ENCODE results near the gene KRT9. TPM values are rescaled to one million over a fixed set of nuclear protein-coding genes. Genes with fewer than 3 reads are reported as not detected.
A peak's percentile ranks its signal among the peaks of the same experiment; 100 is the strongest.

Gene KRT9
- total RNA-seq, 3 donors from 2014 or later, result not detected

DNA sequence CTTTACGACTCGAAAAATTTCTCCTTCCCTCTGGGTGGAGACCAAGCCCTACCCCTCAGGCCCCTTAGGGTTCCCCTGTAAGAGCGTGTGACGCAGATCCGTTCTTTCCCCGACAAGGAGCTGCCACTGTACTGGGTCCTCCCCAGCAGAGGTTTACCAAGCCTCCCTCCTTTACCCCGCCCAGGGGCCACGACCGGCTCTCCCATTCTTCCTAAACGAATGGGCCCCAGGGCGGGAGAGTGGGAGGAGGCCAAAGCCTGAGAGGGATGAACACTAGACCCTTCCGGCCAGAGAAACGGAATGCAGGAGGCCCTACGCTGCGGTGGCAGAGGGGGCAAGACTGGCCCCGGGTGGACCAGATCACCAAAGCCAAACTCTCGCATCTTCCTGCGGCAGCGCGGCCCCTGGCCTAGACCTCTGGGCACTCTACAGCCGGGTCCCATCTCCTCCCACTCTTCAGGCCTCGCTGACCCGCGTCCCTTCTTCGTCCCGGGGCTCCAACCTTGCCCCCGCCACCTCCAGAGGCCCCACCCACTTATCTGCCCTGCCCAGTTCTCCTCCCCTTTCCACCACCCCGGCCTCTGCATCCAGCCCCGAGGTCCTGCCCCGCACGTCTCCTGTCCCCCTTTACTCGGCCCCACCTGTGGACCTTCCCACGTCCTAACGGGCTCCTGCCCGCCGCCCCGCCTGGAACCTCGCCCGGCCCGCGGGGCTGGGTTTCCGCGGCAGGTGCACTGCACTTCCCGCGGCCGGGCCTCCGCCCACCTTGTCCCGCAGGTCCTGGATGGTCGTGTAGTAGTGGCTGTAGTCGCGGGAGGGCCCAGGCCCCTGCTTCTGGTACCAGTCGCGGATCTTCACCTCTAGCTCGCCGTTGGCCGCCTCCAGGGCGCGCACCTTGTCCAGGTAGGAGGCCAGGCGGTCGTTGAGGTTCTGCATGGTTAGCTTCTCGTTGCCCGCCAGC, 44.5 kb downstream of the KRT9 start:
- Histone ChIP-seq H3K9me3 (no peaks in the 10 kb centered on the region), H3K4me1 (ENCODE audit: low read depth) (peaks cover 40% of the 10 kb centered on the region), H3K4me3 (peak overlapping the region; percentile 78), H3K36me3 (ENCODE audit: low read depth) (no peaks in the 10 kb centered on the region)
- DNase-seq (peak; percentile 64 to 79 (median 76)), ATAC-seq (peak; percentile 31)
- TF ChIP-seq, protein P1, sequence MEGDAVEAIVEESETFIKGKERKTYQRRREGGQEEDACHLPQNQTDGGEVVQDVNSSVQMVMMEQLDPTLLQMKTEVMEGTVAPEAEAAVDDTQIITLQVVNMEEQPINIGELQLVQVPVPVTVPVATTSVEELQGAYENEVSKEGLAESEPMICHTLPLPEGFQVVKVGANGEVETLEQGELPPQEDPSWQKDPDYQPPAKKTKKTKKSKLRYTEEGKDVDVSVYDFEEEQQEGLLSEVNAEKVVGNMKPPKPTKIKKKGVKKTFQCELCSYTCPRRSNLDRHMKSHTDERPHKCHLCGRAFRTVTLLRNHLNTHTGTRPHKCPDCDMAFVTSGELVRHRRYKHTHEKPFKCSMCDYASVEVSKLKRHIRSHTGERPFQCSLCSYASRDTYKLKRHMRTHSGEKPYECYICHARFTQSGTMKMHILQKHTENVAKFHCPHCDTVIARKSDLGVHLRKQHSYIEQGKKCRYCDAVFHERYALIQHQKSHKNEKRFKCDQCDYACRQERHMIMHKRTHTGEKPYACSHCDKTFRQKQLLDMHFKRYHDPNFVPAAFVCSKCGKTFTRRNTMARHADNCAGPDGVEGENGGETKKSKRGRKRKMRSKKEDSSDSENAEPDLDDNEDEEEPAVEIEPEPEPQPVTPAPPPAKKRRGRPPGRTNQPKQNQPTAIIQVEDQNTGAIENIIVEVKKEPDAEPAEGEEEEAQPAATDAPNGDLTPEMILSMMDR (IDR thresholded peaks at IDR 0.05), result no peak
- intact Hi-C loops (cut with DNase I, micrococcal nuclease), result no loop called here

DNA sequence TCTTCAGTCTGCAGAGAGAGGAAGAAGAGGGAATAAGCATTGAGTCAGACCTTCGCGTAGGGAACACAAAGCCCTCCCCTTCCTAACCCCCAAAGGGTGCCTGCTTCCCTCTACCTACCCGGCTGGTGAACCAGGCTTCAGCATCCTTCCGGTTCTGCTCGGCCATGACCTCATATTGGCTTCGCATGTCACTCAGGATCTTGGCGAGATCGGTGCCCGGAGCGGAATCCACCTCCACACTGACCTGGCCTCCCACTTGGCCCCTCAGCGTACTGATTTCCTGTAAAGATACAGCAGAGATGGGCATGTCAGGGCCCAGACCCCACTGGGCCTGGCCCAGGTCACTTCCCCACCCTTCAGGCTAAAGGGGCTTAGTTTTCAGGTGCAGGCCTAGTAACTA, 47.6 kb downstream of the KRT9 start:
- H3K4me3 ChIP-seq, result no peak overlapping the region
- no peak for ATAC-seq
- H3K9me3 ChIP-seq, result no peaks in the 10 kb centered on the region
- TF ChIP-seq, protein P1 (IDR thresholded peaks at IDR 0.05), result no peak
- intact Hi-C loops (cut with DNase I, micrococcal nuclease), result no loop called here
- no peaks in the 10 kb centered on the region for H3K36me3 ChIP-seq (ENCODE audit: low read depth)
- no peak for DNase-seq
- H3K4me1 ChIP-seq (ENCODE audit: low read depth), result peaks cover 43% of the 10 kb centered on the region

DNA sequence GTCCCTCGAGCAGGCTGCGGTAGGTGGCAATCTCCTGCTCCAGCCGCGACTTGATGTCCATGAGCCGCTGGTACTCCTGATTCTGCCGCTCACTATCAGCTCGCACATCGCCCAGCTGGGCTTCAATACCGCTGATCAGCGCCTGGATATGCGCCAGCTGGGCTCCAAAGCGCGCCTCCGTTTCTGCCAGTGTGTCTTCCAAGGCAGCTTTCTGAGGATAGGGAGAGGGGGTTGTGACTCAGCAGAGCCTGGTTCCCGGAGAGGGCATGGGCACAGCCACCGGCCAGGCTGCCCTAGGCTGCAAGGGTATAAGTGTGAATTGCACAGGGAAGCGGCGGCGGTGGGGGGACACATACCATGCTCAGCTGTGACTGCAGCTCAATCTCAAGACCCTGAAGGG, 48.1 kb downstream of the KRT9 start:
- H3K4me1 ChIP-seq (ENCODE audit: low read depth), result peaks cover 40% of the 10 kb centered on the region
- H3K9me3 ChIP-seq, result no peaks in the 10 kb centered on the region
- no peaks in the 10 kb centered on the region for H3K36me3 ChIP-seq (ENCODE audit: low read depth)
- ATAC-seq (no peak), DNase-seq (peak in 2 of 3 donors; percentile 43 to 62)
- intact Hi-C loops (cut with DNase I, micrococcal nuclease), result no loop called here
- TF ChIP-seq, protein P1 (IDR thresholded peaks at IDR 0.05), result no peak
- H3K4me3 ChIP-seq, result no peak overlapping the region

DNA sequence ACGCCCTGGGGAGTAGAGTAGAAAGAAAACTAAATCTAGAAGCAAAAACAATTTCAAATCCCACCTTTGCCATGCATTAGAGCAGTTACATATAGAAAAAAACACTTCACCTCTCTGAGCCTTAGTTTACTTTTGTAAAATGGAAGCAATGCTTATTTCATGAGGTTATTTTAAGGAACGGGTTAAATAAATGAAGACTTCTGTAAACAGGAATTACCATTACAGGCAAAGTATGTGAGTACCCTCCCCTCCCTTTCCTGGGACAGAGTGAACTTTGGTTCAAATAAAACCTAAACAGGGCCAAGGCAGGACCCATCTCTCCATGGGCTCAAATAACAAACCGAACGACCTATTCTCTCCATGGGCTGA, 48.6 kb downstream of the KRT9 start:
- no peaks in the 10 kb centered on the region for H3K9me3 ChIP-seq
- DNase-seq, result no peak
- H3K4me3 ChIP-seq, result no peak overlapping the region
- no peaks in the 10 kb centered on the region for H3K36me3 ChIP-seq (ENCODE audit: low read depth)
- TF ChIP-seq, protein P1 (IDR thresholded peaks at IDR 0.05), result no peak
- intact Hi-C loops (cut with DNase I, micrococcal nuclease), result no loop called here
- H3K4me1 ChIP-seq (ENCODE audit: low read depth), result peaks cover 40% of the 10 kb centered on the region
- no peak for ATAC-seq

DNA sequence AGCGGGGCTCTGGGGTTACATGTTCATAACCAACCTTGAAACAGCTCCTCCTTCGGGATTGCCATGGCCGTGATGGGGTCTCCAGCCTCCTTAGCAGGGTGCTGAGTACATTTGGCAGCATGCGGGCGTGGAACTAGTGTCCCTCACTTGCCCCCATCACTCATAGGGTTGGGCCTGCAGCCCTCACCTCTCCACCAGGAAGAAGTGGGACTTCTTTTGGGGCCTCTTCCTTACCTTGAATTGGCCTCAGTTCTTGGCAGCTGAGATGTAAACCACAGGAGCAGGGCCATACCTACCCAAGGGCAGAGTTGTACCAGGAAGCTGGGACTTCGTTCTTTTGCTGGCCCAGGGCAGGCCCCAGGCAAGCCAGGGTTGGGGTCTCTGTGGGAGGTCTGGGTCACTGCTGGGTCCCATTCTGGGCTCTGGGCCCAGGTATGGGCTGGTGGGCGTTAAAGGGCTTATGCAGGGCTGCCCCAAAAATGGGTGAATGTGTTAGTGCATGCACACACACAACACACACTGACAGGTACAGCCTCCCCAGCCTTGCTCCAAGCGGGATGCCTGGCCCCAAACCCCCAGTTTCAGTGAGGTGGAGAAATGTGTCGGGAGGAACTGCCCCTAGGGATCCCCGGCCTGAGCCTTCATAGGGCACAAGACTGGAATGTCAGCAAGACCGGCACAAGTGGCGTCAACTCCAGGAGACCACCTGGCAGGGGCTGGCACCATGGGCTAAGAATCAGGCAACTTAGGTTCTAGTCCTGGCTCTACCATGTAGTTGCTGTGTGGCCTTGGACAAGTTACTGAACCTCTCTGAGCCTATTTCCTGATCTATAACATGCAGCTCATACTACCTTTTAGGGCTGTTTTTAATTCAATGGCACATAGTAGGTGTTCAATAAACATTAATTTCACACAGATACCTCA, 49.3 kb downstream of the KRT9 start:
- ATAC-seq, result peak; percentile 40
- H3K4me1 ChIP-seq (ENCODE audit: low read depth), result peaks cover 40% of the 10 kb centered on the region

More for the DNA sequence above, 49.3 kb downstream of the KRT9 start:
- Histone ChIP-seq H3K9me3 (no peaks in the 10 kb centered on the region), H3K4me3 (no peak overlapping the region), H3K36me3 (ENCODE audit: low read depth) (no peaks in the 10 kb centered on the region)
- intact Hi-C loops (cut with DNase I, micrococcal nuclease), result no loop called here
- TF ChIP-seq, protein P1 (IDR thresholded peaks at IDR 0.05), result no peak
- peak in 2 of 3 donors; percentile 63 to 68 for DNase-seq
